Measurements from ENCODE around the gene UNC5C.

The UNC5C gene

DNA sequence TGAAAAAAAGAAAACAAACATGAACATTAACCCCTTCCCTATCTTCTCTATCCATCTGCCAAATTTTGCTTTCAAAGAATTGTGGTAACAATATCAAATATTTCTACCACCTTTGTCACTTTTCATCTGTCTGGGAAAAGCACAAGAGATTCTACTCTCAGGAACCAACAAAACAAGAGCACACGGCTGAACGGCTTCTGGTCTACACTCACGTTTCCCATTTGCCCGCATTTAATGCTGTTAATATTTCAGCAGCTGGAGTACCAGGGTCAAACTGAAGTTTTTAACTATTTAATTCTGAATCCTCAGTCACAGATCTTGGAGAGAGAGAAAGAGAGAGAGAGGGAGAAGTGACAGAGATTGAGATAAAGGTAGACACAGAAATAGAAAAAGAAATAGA, 91.4 kb downstream of the UNC5C start:
- no peak for DNase-seq

DNA sequence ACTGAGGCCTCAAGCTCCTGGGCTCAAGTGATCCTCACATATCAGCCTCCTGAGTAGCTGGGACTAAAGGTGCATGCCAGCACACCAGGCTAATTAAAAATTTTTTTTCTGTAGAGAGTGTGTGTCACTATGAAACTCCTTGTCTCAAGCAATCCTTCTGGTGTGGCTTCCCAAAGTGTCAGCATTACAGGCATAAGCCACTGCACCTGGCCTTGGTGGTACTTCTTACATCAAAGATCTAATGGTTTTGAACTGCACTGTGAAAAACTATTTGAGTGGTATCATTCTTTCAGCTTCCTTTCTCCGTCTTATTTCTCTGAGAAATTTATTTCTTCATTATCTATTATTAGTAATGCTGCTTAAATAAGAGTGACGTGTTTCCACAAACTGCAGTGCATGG, 98.5 kb downstream of the UNC5C start:
- no peak for DNase-seq

DNA sequence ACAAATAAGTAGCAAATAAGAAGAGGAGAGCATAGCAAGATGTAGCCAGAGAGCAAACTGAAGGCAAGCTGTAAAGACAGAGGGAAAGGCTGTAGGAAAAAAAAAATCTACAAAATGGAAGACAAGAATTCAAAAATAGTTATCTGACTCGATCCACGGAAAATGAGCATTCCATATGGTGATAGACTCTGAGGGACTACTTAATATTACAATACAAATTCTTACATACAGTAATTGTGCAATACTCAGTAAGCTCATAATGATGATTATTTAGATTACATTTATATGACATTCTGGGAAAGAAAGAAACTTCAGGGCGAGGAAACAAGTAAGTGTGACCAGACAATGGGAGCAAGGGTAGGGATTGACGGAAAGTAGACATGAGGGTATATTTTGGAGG, 102.6 kb downstream of the UNC5C start:
- DNase-seq = no peak

DNA sequence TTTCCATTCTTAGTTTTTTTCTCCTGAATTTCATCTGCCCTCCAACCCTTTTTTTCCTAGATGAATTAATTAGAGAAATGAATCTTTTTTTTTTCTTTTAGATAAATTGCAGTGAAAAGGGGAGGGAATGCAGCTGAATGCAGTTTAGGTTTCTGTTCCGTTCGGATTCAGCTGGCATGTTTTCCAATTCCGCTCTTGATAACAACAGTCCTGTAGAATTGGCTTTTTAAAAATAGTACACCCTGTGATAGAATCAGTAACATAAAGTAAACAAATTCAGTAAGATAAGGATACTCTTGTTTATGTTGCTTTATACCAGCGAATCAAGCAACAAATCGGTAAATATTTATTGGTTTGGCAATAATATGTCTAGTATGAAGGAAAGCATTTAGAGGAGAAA, 103.5 kb downstream of the UNC5C start:
- DNase-seq = no peak

DNA sequence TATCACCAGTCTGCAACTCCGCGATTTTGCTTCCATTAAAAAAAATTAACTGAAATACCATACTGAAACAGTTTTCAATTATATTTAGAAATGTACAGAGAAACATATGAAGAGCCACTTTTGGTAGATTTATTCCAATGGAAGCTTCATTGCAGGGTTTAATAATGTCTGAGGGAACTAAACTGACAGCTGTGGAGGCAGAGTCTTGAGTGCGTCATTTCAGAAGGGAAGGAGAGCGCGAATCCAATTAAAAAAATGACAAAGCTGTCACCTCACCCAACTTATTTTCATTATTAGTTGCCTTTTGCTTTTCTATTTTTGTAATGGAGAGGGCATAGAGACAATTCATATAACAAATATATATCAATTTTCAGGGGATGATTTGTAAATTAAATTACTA, 104.0 kb downstream of the UNC5C start:
- no peak for DNase-seq

DNA sequence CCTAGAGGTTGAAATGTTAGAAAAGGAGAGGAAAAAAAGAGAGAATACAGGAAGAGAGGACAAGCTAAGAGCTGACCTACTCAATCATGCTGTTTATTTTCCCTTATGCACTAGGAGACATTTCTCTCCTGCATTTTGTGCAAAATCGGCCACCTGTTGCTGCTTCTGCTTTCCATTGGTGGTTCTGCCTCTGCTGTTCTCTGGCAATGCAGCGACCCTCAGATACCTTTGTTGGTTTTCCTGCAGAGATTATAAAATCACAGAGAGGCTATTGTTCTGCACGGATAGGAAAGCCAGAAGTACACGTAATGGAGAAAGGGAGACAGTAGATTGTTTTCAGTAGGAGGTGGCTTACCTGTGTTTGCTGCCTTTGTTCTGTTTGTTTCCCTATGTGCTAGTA, 108.9 kb downstream of the UNC5C start:
- DNase-seq = no peak

DNA sequence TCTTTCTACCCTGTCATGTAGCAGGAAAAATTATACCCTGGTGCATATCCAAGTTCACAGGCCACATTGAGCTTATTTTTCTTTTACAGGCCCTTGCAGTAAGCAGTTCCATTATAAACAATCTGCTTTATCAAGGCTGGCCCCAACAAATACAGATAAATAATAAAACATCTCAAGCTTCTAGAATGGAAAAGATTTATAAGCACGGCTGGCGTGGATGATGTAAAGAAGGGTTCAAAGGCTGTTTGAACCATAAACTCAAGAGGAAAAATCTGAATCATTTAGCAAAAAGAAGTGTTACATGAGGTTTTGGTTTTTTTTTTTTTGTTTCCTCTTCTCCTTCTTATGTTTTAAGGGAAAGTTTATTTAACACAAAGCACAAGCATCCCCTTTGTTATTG, 109.7 kb downstream of the UNC5C start:
- no peak for DNase-seq

DNA sequence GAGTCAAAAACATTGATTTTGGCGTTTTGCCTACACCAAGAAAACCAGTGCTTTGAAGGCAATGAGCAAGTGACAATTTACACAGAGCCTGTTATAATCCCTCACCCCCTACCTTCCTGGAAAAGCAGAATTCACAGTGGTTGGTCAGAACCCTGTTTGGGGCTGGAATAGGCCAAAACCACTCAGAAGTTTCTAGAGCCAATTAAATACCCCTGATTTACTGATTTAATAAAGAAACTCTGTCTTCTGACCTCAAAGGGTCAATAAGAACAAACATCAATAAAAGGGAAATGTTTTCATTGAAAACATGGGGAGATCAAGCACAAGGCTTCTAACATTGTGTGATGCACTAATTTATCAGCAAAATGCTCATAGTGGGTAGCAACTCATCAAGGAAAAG, 116.3 kb downstream of the UNC5C start:
- DNase-seq = no peak

DNA sequence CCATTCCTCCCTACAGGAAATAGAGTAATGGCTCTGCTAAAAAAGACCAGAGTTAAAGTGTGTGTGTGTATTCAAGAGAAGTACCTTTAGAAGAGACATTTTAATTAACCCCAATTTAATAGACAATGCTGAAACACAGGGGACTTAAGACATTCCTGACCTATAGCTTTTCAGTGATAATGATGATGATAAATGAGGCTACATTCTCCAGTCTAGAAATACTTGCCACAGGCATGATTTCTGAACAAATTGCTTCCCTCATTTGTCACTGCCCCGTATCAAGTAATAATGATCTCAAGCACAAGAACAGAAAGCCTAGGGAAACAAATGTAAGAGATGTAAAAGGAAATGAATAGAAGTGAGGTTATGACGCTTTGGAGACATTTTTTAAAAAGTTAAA, 117.1 kb downstream of the UNC5C start:
- no peak for DNase-seq

DNA sequence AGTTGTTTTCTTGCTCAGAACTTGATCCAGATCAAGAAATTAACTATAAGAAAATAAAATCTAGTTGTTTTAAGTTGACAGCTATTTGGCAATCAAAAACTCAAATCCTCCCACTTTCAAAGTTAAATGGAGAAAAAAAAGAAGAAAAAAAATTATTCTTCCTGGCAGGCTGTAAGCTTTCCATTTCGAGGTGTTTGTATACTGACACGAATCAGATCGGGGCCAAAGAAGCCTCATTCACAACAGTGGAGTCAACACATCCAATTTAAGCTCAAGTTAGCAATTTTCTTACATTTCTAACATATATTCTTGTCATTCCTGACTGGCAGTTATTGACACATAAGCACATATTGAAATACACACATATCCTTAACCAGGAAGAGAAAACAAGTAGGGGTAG, 119.4 kb downstream of the UNC5C start:
- DNase-seq = no peak

DNA sequence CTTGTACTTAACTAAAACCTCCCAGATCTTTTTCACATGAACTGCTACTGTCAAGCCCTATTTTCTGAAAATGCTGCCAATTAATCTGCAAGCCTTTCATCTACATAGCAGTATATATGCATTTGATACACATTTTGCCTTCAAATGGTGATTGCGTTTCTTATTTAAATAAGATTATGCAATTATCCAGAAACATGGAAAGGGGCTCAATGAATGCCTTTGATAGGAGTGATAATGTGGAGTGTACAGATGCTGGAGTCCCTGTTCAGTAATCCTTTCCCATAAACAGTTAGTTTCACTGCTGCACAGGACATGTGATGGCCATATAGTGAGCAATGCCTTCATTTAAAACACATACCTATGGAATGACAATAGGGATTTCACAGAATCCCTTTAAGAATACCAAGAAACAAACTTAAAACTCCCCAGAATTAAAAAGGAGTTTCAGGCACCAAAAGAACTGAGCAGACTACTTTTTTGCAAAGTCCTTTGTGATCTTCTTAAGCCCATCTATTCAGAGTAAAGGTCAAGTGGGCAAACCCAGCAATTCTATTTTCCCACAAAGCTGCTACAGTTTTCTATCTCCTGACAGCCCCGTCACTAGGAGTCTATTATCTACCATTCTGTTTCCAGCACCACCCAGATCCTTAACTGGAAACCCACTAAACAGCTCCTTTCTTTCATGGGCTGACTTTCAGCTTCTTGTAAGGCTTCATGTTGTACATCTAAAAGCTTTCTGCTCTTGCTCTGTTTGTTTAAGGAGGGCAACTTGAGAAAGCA, 120.3 kb downstream of the UNC5C start:
- no peak for DNase-seq

DNA sequence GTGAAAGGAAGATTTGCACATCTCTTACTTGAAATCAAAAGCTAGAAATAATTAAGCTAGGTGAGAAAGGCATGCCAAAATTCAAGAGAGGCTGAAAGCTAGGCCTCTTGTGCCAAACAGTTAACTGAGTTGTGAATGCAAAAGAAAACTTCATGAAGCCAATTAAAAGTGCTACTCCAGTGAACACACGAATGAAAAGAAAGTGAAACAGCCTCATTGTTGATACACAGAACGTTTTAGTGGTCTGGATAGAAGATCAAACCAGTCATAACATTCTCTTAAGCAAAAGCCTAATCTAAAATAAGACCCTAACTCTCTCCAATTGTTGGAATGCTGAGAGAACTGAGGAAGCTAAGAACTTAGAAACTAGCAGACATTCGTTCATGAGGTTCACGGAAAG, 122.3 kb downstream of the UNC5C start:
- no peak for DNase-seq

DNA sequence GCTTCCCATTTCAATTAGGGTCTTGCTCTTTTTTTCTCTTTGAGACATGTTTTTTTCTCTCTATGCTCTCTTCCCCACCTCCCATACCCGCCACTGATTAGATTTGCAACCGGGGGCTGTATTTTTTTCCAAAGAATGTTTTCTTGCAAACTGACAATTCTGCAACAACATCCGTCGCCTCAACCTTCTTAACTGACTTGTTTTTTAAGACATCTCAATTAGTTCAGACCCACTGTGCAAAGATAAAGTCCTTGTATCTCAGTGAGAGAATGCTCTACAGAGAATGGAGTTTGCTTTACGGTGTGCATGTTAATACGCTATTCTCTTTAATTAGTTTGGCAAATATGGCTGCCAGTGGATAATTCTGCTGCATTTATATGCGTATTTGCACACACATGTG, 126.3 kb downstream of the UNC5C start:
- no peak for DNase-seq

DNA sequence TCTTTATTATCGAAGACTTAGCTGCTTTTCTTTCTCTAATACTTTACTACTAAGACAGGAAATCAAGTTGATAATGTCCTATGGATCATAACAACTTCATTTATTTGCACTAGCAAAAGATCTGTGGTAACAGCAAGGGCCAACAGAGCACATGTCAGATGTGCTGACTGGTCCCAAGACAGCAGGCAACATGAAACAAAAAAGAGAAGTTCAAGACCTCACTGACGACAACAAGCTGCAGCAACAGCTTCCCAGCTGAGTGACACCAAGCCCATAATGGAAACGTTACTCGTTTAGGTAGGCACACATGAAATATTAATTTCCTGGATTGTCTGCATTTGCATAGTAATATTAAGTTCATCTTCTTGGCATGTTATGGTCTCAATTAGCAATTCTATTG, 126.9 kb downstream of the UNC5C start:
- no peak for DNase-seq

DNA sequence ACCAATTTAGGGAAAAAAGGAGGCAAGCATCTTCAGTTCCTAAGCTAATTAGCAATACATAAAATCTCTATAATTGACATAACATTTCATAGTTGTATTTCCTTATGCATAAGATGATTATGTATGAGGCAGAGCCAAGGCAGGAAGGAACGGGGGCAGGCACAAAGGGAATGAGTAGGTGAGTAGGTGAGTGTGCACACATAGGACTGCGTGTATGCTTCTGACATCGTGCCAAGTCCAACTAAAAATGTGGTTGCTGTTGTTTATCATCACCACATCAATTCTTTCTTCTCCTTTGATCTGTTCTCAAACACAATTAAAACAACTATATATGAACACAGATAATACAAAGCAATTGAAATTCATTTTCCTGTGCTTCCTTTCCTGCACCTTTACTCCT, 131.2 kb downstream of the UNC5C start:
- no peak for DNase-seq

DNA sequence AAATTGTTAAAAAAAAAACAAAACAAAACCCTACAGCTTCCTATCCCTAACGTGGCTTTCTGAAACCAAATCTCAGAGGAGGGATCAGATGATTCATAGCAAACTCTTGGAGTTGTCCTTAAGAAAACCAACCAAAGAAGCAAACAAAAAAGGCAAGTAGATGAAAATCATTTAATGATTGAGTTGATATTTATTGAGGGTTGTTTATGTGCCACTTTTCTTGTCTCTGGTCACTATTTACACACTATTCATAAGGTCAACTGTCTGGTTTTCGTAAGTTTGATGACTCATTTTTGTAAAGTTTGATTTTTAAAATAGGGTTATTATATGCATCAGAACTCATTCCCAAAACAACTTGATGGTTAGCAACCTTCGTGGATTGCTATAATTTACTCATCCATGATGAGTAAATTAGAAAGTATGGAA, 133.4 kb downstream of the UNC5C start:
- DNase-seq = no peak

DNA sequence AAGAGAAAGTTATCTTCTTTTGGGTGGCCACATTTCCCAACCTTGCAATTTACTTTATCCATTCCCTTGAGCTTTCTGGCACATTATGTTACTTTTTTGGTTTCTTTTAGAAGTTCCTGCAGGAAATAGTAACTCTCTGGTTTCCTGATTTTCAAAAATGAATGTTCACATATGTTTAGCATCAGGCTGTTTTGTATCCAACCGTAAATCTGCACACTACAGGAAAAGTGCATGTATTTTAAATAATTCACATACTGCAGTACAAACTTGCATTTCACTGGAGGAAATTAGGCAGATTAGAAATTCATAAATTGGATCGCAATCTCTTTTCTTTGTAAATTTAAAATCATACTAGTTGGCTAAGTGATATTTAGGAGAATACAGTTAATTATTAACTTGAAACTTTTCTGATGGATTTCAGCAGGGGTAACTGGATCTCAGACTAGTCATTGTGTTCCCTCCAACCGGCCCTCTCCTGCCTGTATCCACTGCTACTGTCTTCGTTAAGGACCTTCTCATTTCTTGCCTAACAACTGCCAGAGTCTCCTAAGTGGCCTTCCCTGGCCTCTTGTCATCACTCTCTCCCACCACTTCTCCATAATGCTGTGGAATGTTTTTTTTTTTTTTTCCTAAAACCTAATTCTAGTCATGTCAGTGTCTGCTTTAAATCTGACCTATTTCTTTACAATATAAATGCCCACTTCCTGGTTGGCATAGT, 137.2 kb downstream of the UNC5C start:
- no peak for DNase-seq

DNA sequence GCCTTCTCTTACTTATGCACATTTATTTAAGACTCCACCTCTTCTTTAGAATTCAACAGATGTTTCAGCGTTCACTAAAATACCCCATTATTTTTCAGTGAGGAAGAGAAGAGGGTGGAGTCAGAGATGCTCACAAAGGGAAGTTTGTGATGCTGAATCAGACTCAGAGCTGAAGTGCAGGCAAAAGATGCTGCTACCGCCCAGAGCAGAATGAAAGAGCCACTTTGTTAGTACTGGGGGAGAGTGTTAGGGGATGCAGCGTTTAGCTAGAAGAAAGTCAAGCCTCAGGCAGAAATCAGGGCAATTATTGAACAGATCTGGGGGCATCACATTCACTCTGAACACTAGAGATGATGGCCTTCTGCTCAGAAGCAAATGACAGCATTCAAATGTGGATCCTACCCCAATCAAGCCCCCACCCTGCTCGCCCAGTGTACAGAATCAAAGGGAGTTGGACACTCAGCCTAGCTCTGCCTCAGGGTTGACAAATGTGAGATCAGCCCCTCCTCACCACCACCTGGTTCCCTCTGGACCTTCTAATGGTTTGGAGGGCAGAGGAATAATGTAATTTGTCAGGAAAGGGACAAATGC, 138.3 kb downstream of the UNC5C start:
- no peak for DNase-seq

DNA sequence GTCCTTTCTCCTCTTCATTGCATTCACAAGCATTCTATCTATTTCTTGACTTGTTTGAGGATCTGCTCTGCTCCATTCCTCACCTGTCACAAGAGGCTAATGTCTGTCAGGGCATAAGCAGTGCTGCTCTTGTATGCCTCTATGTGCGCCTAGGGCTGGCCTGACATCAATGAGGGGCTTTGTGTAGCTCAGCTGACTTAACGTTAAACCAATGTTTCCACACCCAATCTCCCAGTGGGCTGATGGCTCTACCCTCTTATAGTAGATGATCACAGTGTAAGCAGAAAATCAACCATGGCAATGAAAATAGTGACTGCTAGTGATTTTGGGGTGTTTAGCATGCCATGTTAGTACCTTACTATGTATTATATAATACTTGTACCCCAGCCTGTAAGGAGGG, 139.0 kb downstream of the UNC5C start:
- DNase-seq = no peak

DNA sequence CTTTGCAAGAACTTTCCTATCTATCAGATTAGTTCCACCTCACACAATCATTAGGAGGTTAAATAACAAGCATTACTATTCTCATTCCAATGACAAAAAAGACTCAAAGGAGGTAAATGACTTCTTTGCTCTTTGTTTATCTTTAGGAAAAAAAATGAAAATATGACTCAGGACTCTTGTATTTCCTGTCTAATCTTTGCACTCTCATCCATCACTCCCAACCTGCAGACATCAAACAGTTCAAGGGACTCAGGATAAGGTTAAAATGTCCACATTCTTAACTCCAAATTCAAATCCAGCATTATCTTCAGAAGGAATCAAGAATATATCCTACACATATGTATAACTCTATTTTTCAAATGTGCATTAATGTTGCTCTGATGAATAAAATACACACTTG, 139.6 kb downstream of the UNC5C start:
- DNase-seq = no peak

DNA sequence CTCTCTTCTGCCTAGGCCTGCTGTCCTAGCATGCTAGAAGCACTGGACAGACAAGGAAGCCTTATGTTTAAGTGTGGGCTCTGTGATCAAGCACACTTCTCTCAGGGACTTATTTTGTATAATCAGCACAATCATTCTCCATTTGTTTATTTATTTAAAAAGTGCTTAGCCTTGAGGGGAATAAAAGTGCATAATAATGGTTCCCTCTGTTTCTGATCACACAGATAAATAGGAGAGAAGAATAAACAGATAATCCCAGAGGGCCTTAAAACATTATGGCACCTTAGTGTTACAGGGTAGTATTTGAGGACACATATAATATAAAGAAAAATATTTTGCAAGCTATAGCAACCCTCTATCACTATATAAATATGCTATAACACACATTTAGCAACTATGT, 146.5 kb downstream of the UNC5C start:
- no peak for DNase-seq

DNA sequence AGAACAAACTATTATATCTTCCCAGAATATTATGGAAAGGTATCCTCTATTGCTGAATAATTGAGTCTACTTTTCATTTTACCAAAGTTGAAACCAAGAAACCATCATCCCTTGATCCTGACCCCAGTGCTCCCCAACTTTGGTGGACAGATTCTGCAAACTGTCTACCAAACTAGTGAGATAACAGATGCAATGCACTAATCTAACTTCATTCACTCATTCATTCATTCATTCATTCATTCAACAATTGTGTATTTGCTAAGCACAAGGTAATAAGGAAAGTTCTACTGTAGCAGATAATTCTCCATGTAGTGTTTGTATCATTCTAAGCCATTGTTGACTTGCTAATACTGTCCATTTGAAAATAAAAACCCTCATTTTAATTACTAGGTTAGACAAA, 150.6 kb downstream of the UNC5C start:
- no peak for DNase-seq

DNA sequence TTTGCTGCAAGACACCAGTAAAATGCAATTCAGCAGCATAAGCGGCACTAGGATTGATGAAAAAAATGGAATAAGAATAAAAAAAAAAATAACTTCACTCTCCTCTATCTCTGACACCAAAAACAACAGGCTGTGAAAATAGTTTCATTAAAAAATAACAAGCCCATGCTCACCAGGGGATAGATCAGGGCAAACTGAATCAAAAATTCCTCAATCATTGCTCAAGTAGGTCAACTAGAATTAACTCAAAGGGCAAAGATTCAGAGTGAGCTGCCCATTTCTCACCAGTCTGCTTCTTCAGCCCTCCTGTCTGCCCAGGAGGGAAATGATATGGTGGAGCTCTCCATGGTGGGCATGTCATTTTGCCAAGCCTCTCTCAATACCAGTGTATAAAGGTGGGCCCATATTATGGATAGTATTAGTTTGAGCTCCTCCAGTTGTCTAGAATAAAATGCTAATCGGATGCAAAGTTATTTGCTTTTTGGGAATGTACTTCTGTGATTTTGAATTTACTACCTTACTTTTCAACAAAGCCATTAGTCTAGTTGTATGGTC, 153.9 kb downstream of the UNC5C start:
- DNase-seq = no peak

DNA sequence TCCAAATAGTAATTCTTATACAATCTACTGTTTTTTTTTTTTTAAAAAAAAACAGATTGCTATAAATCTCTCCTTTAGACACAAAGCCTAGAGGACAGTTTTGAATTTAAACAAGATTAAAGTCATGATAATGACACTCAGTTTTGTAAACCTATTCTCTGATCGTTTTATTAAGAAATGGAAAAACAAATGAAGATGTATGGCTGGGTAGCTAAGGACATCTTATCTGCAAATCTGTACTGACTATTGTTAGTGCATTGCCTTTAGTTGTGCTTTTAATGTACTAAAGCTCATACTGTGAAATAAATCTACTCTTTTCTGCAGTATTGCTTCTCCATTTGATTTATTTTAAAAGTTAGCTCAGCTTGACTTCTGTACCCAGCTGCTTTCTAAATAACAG, 155.0 kb downstream of the UNC5C start:
- no peak for DNase-seq
